Measurements from ENCODE around the gene SLC25A43.
"Not testable (repeated sequence)": the region's sequence is repeated elsewhere in the genome, so short reads cannot be mapped to it uniquely, and the experiment has no call there.

The SLC25A43 gene

GRCh38 chrX:119410027-119410819 is 11.1 kb downstream of the SLC25A43 start:
- DNase-seq: no peak

- no peak for DNase-seq
These were observed 11.7 kb downstream of the SLC25A43 start for GRCh38 chrX:119410854-119411253.

- no peak for DNase-seq
These were observed 12.8 kb downstream of the SLC25A43 start for GRCh38 chrX:119411959-119412358.

- DNase-seq: no peak
These were observed 18.2 kb downstream of the SLC25A43 start for GRCh38 chrX:119417376-119417775.

- no peak for DNase-seq
These were observed 18.7 kb downstream of the SLC25A43 start for GRCh38 chrX:119417842-119418241.

- DNase-seq: no peak
These were observed 20.0 kb downstream of the SLC25A43 start for GRCh38 chrX:119419146-119419545.

GRCh38 chrX:119419898-119420297 is 20.8 kb downstream of the SLC25A43 start:
- no peak for DNase-seq

- no peak for DNase-seq
These were observed 22.0 kb downstream of the SLC25A43 start for GRCh38 chrX:119421016-119421705.

- no peak for DNase-seq
These were observed 24.5 kb downstream of the SLC25A43 start for GRCh38 chrX:119423631-119424030.

- no peak for DNase-seq
These were observed 25.9 kb downstream of the SLC25A43 start for GRCh38 chrX:119424999-119425398.

- no peak for DNase-seq
These were observed 28.1 kb downstream of the SLC25A43 start for GRCh38 chrX:119427024-119427794.

GRCh38 chrX:119427795-119428185 is 28.7 kb downstream of the SLC25A43 start:
- no peak for DNase-seq

GRCh38 chrX:119429471-119429870 is 30.3 kb downstream of the SLC25A43 start:
- no peak for DNase-seq

GRCh38 chrX:119441295-119441694 is 42.2 kb downstream of the SLC25A43 start:
- DNase-seq: not testable (repeated sequence)

GRCh38 chrX:119442286-119442685 is 43.1 kb downstream of the SLC25A43 start:
- no peak for DNase-seq

- no peak for DNase-seq
These were observed 54.1 kb downstream of the SLC25A43 start for GRCh38 chrX:119453202-119453601.

- no peak for DNase-seq
These were observed 56.1 kb downstream of the SLC25A43 start for GRCh38 chrX:119455264-119455663.

GRCh38 chrX:119459181-119459580 is 60.0 kb downstream of the SLC25A43 start:
- DNase-seq: no peak

GRCh38 chrX:119465555-119465954 is 66.4 kb downstream of the SLC25A43 start:
- DNase-seq: no peak

GRCh38 chrX:119466970-119467369 is 67.8 kb downstream of the SLC25A43 start:
- no peak for DNase-seq

- DNase-seq: no peak
These were observed 68.3 kb downstream of the SLC25A43 start for GRCh38 chrX:119467433-119467832.

- peak; percentile 90 for DNase-seq
These were observed 68.9 kb downstream of the SLC25A43 start, which contains the start of gene SLC25A5 for GRCh38 chrX:119467842-119468550. Gene SLC25A5, plus strand, starts transcription at chrX:119468444. Its CDS starts 72 bp downstream, at chrX:119468516.
